Measurements from ENCODE around the gene WDR18.
A peak's percentile ranks its signal among the peaks of the same experiment; 100 is the strongest.

WDR18 gene

DNA sequence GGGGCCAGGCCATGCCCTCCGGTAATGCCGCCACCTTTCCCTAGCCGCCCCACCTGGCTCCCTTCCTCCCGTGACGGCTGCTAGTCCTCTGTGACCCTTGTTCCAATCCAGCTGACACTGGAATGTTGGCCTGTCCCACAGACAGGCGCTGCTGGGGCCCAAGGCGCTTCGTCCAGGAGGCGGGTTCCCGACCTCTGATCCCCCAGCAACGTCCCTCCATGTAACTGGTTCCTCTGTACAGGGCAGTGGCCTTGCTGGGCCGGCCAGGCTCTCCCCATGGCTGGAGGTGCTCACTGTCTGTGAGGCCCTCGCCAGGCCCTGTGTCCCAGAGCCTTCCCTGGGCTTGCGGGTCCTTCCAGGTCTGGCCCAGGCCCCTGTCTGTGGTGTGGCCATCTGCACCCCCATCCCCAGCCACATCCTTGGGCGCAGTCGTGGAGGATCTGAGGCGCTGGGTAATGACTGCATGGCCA lies 9.3 kb downstream of the WDR18 start:
- no peak for DNase-seq

DNA sequence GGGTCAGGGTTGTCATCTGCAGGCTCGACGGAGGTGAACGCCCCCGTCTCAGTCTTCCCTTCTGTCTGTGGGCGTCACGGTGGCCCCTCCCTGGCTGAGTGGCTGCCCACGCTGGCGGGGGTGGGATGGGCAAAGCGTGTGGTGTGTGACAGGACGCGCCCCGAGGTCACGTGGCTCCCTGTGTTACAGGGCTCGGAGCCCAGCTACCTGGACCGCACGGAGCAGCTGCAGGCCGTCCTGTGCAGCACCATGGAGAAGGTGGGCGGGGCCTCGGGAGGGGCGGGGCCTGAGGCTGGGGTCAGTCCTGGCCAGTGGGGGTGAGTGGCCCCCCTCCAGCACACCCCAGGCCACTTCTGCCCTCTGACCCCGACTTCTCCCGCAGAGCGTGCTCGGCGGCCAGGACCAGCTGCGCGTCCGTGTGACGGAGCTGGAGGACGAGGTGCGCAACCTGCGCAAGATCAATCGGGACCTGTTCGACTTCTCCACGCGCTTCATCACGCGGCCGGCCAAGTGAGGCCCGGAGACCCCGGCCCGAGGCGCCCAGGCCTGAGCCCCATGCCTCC lies 9.8 kb downstream of the WDR18 start:
- no peak for DNase-seq

DNA sequence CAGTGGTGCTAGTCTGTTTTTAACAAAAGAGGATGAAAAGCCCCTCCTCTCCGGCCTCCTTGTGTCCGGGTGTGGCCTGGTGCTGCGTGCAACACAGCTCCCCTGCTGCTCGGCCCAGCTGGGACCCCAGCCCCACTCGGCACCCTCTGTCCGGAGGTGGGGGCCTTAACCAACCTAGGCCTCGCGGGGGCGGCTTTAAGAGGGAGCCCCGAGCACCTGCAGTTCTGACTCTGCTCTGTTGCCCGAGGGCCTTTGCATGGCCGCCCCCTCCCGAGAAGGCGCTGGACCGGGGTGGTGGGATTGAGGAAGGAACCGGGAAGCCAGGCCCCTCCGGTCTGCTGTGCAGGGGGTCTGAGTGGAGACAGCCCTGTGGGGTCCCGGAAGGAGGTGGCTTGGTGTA lies 10.4 kb downstream of the WDR18 start:
- no peak for DNase-seq

DNA sequence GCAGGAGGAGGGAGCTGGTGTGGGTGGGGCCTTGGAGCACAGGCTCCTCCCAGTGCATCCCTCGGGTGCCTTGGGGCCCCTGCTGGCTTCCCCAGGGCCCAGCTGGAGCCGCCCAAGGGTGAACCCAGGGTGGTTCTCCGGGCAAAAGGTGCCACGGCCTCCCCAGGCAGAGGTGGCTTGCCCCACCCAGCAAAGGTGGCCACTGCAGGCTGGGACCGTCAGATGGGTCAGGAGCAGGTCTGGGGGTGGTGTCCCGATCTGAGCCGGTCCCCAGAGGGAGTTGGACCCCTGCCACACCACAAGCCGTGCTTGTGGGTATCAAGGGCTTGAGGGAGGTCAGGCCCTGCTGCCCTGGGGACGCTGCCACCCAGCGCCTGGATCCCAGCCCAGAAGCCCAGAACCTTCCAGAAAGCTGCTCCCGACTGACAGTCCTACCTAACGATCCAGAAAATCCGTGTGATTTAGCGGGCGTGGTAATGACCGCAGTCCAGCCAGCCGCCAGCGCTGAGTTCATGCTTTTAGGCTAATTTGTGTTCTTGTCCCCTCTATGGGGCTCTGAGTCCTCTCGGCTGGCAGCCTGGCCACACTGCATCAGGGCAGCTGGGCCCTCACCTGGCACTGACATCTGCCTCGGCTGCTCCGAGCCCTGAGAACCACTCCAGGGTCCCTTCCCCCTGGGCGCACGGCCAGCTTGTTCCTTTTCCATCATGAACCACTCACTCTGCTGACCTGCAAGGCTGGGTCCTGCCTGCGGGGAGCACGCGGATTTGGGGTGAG lies 11.1 kb downstream of the WDR18 start:
- DNase-seq: peak in 1 of 2 experiments; percentile 23

DNA sequence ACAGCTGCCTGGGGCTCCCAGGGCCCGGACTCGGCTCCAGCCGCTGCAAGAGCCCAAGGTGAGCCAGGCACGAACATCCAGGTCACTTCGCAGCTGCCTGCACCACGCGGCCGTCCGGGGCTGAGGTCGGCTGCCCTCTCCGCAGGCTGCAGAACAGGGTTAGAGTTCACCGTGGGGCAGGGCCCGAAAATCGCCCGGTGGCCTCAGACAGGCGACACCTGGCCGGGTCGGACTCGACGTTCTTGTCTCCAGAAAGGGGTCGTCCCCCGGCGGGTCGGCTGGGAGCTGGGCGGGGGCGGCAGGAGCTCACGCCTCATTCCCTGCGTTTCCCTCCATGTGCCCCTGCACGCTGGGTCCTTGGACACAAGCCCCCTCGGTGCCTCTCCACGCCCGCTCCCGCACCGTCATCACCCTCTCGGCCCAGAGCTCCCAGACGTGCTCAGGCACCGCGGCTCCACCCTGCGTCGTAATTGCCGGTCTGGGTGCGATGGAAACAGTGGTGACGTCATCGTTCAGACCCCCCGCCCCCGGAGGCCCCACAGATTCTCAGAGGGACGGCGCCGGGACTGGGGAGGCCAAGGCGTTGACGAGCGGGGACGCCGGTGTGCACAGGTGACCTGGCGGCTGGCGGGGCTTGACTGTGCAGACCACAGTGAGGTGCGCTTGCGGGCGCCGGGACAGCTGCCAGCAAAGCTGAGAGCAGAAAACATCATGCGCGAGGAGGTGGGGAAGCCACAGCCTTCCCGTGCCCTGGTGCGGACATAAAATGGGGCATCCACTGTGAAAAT lies 12.1 kb downstream of the WDR18 start:
- peak in 1 of 2 experiments; percentile 43 for DNase-seq

DNA sequence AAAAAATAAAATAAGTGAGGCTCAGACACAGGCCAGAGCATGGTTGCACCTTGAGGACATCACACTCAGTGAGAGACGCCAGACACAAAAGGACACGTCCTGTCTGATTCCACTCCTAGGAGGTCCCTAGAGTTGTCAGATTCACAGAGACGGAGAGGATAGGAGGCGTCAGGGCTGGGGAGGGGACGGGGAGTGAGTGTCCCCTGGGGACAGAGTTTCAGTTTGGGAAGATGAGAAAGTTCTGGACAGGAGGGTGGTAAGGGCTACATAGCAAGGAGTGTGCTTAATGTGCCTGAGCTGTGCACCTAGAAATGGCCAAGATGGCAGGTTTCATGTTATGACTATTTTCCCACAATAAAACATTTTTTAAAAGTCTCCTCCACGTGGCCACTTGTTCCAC lies 13.9 kb downstream of the WDR18 start:
- no peak for DNase-seq

DNA sequence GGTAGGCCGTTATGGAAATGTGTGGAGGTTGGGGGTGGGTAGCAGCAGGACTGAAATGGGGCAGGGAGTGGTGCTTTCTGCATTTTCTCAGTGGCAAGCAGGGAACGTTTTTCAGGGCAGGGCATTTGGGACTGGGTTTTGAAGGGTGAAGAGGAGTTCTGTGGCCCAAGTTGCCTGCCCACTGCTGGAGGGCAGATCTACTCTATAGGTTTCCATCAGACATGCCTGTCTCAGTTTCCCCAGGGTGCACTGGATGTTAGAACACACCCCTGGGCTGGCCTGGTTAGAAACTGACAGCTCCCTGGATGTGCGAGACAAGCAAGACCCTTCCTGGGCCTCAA lies 15.2 kb downstream of the WDR18 start:
- DNase-seq: no peak

DNA sequence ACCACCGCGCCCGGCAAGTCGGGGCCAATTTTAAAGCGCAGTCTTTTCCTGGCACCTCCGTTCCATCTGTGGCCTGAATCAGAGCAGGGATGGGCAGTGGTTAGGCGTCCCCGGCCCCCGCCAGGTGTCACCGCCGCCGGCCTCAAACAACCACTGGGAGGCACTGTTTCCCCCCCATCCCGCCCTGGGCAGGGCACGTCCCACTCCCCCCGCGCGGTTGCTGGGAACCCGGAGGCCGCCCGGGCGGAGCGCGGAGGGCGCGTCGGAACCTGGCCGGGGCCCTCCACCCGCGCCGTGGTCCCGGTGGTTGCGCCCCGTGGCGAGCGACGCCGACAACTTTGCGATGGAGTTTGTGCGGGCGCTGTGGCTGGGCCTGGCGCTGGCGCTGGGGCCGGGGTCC lies 15.9 kb downstream of the WDR18 start, which contains the start of gene GRIN3B:
Gene GRIN3B (plus strand): TSS at position 325 of the 400 bp plus-strand sequence. CDS start 19 bp downstream, at position 344.
- peak in 1 of 2 experiments; percentile 63 for DNase-seq

DNA sequence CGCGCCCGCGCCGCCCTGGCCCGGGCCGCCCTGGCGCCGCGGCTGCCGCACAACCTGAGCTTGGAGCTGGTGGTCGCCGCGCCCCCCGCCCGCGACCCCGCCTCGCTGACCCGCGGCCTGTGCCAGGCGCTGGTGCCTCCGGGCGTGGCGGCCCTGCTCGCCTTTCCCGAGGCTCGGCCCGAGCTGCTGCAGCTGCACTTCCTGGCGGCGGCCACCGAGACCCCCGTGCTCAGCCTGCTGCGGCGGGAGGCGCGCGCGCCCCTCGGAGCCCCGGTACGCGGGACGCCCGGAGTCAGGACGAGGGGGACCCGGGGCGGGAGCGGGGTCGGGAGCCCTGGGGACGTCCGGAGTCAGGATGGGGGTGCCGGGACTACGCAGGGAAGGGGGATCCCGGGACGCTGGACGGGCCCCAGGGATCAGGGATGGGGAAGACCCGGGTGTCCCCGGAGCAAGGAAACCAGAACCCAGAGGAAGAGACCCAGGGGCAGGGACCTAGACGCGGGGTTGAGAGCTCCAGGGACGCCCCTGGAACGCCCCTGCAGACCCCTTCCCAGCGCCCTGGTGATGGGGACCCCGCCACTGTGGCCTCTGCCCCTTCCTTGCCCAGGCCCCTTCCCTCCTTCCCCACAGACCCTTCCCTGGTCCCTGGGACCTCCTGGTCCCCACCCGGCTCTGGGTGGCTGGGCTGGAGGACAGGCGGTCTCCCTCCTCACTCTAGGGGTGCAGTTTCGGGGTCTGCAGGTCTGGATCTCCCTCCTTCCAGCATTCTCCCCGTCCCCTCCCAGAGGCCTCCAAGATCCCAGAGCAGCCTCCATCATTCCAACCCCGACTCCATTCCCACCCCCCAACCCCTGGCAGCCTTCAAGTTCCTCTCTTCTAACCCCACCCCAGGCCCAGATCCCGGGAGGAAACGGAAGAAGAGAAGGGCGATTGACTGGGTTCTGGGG lies 16.7 kb downstream of the WDR18 start:
- DNase-seq: no peak

DNA sequence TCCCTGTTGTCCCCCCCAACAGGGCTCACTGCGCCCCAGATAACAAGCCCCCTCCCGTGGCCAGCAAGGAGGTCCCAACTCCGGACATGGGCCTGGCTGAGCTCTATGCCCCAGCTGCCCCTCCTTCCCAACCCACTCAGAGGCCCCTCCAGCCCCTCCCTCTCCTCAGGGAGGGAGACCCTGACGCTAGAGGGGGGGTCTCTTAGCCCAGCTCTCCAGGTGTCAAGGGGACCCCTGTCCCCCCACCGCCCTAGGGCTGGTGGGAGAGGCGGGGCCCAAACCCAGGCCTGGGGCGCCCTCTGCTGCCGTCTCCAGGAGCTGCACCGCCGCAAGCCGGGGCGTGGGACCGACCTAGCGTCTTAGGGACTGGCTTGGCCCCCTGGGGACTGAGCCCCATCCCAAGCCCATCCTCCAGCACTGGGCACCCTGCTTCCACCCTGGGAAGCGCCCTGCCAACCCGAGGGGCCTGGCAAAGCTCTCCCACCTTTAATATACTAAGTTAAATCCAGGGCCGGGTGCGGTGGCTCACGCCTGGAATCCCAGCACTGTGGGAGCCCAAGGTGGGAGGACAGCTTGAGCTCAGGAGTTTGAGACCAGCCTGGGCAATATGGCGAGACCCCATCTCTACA lies 17.5 kb downstream of the WDR18 start:
- DNase-seq: peak in 1 of 2 experiments; percentile 56

DNA sequence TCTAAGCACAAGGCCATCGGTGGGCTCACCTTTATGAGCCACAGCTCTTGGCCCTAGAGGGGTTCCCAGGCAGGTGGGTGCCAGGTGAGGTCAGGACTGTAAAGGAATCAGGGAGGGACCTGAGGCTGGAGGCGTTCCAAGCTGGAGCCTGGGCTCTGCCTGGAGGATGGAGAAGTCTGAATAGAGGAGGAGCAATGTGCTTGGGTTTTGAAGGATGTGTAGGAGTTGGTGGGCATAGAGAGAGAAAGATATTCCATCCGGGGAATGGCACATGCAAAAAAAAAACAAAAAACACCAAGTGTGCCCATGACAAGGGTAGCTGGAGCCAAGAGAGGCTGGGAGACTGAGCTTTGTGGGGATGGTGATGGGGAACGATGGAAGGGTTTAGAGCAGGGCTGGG lies 18.5 kb downstream of the WDR18 start:
- DNase-seq: no peak

DNA sequence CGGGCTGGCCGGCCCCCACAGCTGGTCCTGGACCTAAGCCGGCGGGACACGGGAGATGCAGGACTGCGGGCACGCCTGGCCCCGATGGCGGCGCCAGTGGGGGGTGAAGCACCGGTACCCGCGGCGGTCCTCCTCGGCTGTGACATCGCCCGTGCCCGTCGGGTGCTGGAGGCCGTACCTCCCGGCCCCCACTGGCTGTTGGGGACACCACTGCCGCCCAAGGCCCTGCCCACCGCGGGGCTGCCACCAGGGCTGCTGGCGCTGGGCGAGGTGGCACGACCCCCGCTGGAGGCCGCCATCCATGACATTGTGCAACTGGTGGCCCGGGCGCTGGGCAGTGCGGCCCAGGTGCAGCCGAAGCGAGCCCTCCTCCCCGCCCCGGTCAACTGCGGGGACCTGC lies 19.1 kb downstream of the WDR18 start:
- DNase-seq: no peak

DNA sequence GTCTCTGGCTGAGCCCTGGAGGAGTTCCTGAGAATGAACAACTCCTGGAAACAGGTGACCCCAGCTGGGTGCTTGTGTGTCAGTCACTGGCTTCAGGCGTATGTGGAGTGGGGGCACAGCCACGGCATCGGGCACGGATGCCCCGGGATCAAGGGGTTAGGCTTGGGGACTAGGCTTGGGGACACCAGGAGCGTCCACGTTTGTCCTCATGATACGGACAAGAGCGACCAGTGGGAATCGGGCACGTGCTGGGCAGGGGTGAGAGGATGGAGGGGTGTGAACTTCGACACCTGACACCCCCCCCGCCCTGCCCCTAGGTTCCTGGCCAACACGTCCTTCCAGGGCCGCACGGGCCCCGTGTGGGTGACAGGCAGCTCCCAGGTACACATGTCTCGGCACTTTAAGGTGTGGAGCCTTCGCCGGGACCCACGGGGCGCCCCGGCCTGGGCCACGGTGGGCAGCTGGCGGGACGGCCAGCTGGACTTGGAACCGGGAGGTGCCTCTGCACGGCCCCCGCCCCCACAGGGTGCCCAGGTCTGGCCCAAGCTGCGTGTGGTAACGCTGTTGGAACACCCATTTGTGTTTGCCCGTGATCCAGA lies 20.2 kb downstream of the WDR18 start:
- DNase-seq: no peak

DNA sequence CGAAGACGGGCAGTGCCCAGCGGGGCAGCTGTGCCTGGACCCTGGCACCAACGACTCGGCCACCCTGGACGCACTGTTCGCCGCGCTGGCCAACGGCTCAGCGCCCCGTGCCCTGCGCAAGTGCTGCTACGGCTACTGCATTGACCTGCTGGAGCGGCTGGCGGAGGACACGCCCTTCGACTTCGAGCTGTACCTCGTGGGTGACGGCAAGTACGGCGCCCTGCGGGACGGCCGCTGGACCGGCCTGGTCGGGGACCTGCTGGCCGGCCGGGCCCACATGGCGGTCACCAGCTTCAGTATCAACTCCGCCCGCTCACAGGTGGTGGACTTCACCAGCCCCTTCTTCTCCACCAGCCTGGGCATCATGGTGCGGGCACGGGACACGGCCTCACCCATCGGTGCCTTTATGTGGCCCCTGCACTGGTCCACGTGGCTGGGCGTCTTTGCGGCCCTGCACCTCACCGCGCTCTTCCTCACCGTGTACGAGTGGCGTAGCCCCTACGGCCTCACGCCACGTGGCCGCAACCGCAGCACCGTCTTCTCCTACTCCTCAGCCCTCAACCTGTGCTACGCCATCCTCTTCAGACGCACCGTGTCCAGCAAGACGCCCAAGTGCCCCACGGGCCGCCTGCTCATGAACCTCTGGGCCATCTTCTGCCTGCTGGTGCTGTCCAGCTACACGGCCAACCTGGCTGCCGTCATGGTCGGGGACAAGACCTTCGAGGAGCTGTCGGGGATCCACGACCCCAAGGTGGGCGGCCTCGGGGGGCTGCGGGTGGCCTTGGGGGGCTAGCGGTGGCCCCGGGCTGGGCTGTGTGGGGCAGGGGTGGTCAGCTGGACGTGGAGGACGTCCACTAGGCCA lies 20.9 kb downstream of the WDR18 start:
- DNase-seq: no peak

DNA sequence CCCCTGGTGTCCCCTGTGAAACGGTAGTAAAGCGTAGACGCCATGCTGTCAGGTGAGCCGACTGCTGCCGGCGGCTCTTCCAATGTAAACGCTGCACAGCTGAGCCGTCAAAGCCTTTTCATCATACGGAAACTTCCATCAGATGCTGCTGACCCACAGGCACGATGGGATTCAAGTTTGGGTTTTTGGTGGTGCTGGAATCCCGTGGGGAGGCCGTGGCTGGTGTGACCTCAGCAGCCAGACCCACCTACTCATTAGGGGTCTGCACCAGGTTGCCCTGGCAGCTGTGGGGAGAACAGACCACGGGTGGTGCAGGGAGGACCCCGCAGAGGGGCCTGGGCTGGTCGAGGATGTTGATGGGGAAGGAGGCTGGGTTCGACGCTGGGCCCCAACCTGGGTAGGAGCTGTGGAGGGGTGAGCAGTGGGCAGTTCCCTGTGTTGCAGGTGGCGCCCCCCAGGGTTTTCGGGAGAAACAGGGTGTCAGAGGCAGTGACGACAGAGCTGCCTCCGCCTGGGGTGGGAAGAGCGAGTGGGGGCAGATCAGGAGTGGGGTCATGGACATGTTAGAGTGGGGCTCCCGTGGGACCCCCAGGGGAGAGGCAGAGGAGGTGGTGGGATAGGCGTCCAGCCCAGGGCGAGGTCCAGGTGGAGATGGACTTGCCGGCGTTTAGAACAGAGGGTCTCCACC lies 22.7 kb downstream of the WDR18 start:
- no peak for DNase-seq

DNA sequence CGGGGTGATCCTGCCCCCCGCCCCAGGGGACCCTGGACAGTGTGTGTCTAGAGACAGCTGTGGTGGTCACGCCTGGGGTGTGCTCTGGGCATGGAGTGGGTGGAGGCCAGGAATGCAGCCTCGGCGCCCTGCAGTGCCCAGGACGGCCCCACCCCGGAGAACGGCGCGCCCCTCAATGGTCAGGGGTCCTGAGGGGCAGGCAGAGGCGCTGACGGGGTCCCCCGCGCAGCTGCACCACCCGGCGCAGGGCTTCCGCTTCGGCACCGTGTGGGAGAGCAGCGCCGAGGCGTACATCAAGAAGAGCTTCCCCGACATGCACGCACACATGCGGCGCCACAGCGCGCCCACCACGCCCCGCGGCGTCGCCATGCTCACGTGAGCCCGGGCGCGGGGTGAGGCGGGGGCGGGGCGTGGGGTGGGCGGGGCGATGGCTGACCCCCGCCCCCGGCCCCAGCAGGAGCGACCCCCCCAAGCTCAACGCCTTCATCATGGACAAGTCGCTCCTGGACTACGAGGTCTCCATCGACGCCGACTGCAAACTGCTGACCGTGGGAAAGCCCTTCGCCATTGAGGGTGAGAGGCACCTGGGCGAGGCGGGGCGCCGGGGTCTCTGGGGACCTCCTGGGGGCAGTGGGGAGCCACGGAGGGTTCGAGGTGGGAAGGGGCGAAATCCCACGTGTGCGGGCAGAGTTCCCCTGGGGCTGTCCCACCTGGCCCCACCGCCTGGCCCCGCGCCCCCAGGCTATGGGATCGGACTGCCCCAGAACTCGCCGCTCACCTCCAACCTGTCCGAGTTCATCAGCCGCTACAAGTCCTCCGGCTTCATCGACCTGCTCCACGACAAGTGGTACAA lies 23.5 kb downstream of the WDR18 start:
- no peak for DNase-seq

DNA sequence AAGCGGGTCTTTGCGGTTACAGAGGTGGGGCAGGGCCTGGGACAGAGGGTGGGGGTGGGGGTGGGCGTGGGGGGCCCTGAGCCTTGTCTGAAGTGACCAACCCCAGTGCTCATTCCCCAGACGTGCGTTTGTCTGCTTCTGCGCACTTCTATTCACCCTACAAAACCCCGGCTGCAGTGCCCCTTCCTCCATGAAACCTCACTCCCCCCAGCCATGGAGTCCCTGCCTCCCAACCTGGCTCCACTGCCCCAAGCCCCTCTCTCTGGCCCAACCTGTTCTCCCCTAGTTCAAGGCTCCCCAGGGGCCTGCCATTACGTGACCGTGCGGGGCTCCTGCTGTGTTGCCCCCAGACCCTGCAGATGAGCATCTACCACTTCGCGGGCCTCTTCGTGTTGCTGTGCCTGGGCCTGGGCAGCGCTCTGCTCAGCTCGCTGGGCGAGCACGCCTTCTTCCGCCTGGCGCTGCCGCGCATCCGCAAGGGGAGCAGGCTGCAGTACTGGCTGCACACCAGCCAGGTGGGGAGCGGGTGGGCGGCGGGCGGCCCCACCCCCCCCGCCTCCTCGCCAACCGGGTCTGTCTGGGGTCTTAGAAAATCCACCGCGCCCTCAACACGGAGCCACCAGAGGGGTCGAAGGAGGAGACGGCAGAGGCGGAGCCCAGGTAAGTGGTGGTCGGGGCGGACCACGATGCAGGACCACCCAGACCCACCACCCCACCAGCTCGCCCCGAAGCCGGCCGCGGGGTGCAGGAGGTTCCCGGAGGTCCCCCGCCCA lies 24.3 kb downstream of the WDR18 start:
- no peak for DNase-seq
